Upper lobe of left lung (tissue), 4 donors: ENCODE measurements around the gene ASB1.

Experiments used
- POLR2A ChIP-seq, 4 donors: fragments of 450-650 bp; IDR thresholded peaks; one replicate each; pipeline ENCODE4 v1.5.1; 2016 to 2017; ENCODE audit warnings: antibody characterized with exemption in 4 of 4, mild to moderate bottlenecking in 2 of 4
- TF ChIP-seq, protein P1 (sequence below), 6 experiments: fragments of 450-650 bp in 4 of 6; fragments of 200-600 bp in 2 of 6; sonication (generic) in 2 of 6; IDR thresholded peaks; one replicate each; pipeline ENCODE4 v1.5.1; 2016 to 2019; ENCODE audit warnings: antibody characterized with exemption in 6 of 6

- TF ChIP-seq, protein P1, sequence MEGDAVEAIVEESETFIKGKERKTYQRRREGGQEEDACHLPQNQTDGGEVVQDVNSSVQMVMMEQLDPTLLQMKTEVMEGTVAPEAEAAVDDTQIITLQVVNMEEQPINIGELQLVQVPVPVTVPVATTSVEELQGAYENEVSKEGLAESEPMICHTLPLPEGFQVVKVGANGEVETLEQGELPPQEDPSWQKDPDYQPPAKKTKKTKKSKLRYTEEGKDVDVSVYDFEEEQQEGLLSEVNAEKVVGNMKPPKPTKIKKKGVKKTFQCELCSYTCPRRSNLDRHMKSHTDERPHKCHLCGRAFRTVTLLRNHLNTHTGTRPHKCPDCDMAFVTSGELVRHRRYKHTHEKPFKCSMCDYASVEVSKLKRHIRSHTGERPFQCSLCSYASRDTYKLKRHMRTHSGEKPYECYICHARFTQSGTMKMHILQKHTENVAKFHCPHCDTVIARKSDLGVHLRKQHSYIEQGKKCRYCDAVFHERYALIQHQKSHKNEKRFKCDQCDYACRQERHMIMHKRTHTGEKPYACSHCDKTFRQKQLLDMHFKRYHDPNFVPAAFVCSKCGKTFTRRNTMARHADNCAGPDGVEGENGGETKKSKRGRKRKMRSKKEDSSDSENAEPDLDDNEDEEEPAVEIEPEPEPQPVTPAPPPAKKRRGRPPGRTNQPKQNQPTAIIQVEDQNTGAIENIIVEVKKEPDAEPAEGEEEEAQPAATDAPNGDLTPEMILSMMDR (IDR thresholded peaks at IDR 0.05), result no peak
- TF ChIP-seq POLR2A (IDR thresholded peaks at IDR 0.05), result no peak
Measured at GRCh38 chr2:238448031-238448955, 21.6 kb downstream of the ASB1 start.
